Measurements from ENCODE around the gene APP.
A peak's percentile ranks its signal among the peaks of the same experiment; 100 is the strongest.

Gene APP

DNA sequence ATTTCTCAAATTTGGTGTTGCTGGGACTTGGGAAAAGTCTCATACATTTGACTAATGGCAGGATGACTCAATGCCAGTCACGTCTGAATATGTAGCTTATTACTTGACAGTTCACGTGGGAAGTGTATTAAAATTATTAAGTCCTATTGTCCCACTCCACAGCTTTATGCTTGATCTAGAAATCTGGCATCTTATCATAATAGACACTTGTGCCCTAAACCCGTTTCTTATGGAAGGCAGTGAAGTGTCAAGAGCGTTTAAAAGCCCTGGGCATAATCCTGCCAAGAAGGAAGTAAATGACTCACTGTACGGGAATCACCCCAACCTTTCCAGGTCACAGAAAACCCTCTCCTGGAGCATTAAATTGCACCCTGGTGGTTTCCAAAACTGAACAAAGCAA is 207.4 kb downstream of the APP start:
- H3K4me3 ChIP-seq (ENCODE audit: low read length in 2 of 2): no peak overlapping the region
- H3K36me3 ChIP-seq (ENCODE audit: control insufficient read depth in 2 of 2, insufficient read depth in 2 of 2, low read length in 2 of 2): peaks cover 5 to 8% of the 10 kb centered on the region in 2 donors
- H3K27me3 ChIP-seq (ENCODE audit: control insufficient read depth in 2 of 2, insufficient read depth in 2 of 2, low read length in 2 of 2): no peaks in the 10 kb centered on the region
- H3K4me1 ChIP-seq (ENCODE audit: control insufficient read depth in 2 of 2, insufficient read depth in 2 of 2, low read length in 2 of 2): peaks cover 0 to 10% of the 10 kb centered on the region in 2 donors
- no peaks in the 10 kb centered on the region for H3K9me3 ChIP-seq (ENCODE audit: control insufficient read depth in 2 of 2, low read length in 2 of 2)
- peak overlapping the region in 1 of 2 donors; percentile 16 for H3K27ac ChIP-seq (ENCODE audit: low read depth in 2 of 2, low read length in 2 of 2)
- no peak overlapping the region for H3K9ac ChIP-seq (ENCODE audit: low read depth in 1 of 2, low read length in 2 of 2)

- Histone ChIP-seq H3K27me3 (ENCODE audit: control insufficient read depth in 2 of 2, insufficient read depth in 2 of 2, low read length in 2 of 2) (no peaks in the 10 kb centered on the region), H3K9me3 (ENCODE audit: control insufficient read depth in 2 of 2, low read length in 2 of 2) (no peaks in the 10 kb centered on the region), H3K36me3 (ENCODE audit: control insufficient read depth in 2 of 2, insufficient read depth in 2 of 2, low read length in 2 of 2) (peaks cover 9 to 12% of the 10 kb centered on the region in 2 donors), H3K4me3 (ENCODE audit: low read length in 2 of 2) (no peak overlapping the region), H3K9ac (ENCODE audit: low read depth in 1 of 2, low read length in 2 of 2) (no peak overlapping the region), H3K4me1 (ENCODE audit: control insufficient read depth in 2 of 2, insufficient read depth in 2 of 2, low read length in 2 of 2) (peaks cover 0 to 4% of the 10 kb centered on the region in 2 donors), H3K27ac (ENCODE audit: low read depth in 2 of 2, low read length in 2 of 2) (no peak overlapping the region)
Measured at GRCh38 chr21:25961042-25961441, 209.5 kb downstream of the APP start.

- no peak overlapping the region for H3K4me3 ChIP-seq (ENCODE audit: low read length in 2 of 2)
- no peak overlapping the region for H3K9ac ChIP-seq (ENCODE audit: low read depth in 1 of 2, low read length in 2 of 2)
- peaks cover 0 to 4% of the 10 kb centered on the region in 2 donors for H3K4me1 ChIP-seq (ENCODE audit: control insufficient read depth in 2 of 2, insufficient read depth in 2 of 2, low read length in 2 of 2)
- H3K36me3 ChIP-seq (ENCODE audit: control insufficient read depth in 2 of 2, insufficient read depth in 2 of 2, low read length in 2 of 2): peaks cover 12 to 15% of the 10 kb centered on the region in 2 donors
- no peaks in the 10 kb centered on the region for H3K27me3 ChIP-seq (ENCODE audit: control insufficient read depth in 2 of 2, insufficient read depth in 2 of 2, low read length in 2 of 2)
- no peak overlapping the region for H3K27ac ChIP-seq (ENCODE audit: low read depth in 2 of 2, low read length in 2 of 2)
- no peaks in the 10 kb centered on the region for H3K9me3 ChIP-seq (ENCODE audit: control insufficient read depth in 2 of 2, low read length in 2 of 2)
Measured at GRCh38 chr21:25960402-25960801, 210.2 kb downstream of the APP start.

GRCh38 chr21:25959799-25960198 is 210.8 kb downstream of the APP start:
- Histone ChIP-seq H3K9ac (ENCODE audit: low read depth in 1 of 2, low read length in 2 of 2) (no peak overlapping the region), H3K27ac (ENCODE audit: low read depth in 2 of 2, low read length in 2 of 2) (no peak overlapping the region), H3K4me1 (ENCODE audit: control insufficient read depth in 2 of 2, insufficient read depth in 2 of 2, low read length in 2 of 2) (peaks cover 0 to 4% of the 10 kb centered on the region in 2 donors), H3K9me3 (ENCODE audit: control insufficient read depth in 2 of 2, low read length in 2 of 2) (no peaks in the 10 kb centered on the region), H3K27me3 (ENCODE audit: control insufficient read depth in 2 of 2, insufficient read depth in 2 of 2, low read length in 2 of 2) (no peaks in the 10 kb centered on the region), H3K4me3 (ENCODE audit: low read length in 2 of 2) (no peak overlapping the region), H3K36me3 (ENCODE audit: control insufficient read depth in 2 of 2, insufficient read depth in 2 of 2, low read length in 2 of 2) (peaks cover 14 to 18% of the 10 kb centered on the region in 2 donors)

DNA sequence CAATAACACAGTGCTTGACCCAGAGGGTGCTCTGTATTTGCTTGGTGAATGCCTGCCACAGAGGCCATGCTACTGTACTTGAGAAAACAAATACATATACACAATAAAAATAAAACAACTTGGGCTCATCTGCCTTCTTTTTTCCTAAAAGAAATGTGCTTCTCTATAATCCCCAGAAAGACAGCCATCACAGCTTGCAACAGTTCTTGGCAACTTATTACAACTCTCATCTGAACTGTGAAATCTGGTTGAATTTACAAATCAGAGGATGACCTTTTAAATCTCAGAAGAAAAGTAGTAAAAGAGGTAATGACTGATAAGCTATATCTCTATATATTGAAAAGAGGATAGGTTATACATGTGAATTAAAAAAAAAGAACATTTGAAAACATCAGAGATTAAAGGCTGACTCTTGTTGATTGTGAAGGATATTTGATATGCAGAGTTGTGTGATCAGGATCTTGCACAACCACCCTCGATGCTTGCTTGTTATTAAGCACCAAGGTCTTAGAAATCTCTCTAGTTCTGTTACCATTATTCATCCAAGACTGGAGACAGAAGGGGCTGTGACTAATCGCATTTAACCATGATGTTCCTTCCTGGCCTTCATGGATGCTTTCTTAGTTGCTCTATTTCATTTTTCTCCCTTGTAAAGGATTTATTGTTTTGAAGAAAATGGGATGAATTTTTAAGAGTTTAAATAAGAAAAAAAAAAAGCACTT is 213.4 kb downstream of the APP start:
- Histone ChIP-seq H3K4me3 (ENCODE audit: low read length in 2 of 2) (no peak overlapping the region), H3K9me3 (ENCODE audit: control insufficient read depth in 2 of 2, low read length in 2 of 2) (no peaks in the 10 kb centered on the region), H3K36me3 (ENCODE audit: control insufficient read depth in 2 of 2, insufficient read depth in 2 of 2, low read length in 2 of 2) (peaks cover 26 to 40% of the 10 kb centered on the region in 2 donors), H3K27ac (ENCODE audit: low read depth in 2 of 2, low read length in 2 of 2) (no peak overlapping the region), H3K9ac (ENCODE audit: low read depth in 1 of 2, low read length in 2 of 2) (no peak overlapping the region), H3K4me1 (ENCODE audit: control insufficient read depth in 2 of 2, insufficient read depth in 2 of 2, low read length in 2 of 2) (no peaks in the 10 kb centered on the region), H3K27me3 (ENCODE audit: control insufficient read depth in 2 of 2, insufficient read depth in 2 of 2, low read length in 2 of 2) (no peaks in the 10 kb centered on the region)

GRCh38 chr21:25955646-25956045 is 214.9 kb downstream of the APP start:
- Histone ChIP-seq H3K27ac (ENCODE audit: low read depth in 2 of 2, low read length in 2 of 2) (no peak overlapping the region), H3K36me3 (ENCODE audit: control insufficient read depth in 2 of 2, insufficient read depth in 2 of 2, low read length in 2 of 2) (peaks cover 30 to 51% of the 10 kb centered on the region in 2 donors), H3K9me3 (ENCODE audit: control insufficient read depth in 2 of 2, low read length in 2 of 2) (no peaks in the 10 kb centered on the region), H3K9ac (ENCODE audit: low read depth in 1 of 2, low read length in 2 of 2) (no peak overlapping the region), H3K4me1 (ENCODE audit: control insufficient read depth in 2 of 2, insufficient read depth in 2 of 2, low read length in 2 of 2) (peaks cover 0 to 4% of the 10 kb centered on the region in 2 donors), H3K27me3 (ENCODE audit: control insufficient read depth in 2 of 2, insufficient read depth in 2 of 2, low read length in 2 of 2) (no peaks in the 10 kb centered on the region), H3K4me3 (ENCODE audit: low read length in 2 of 2) (no peak overlapping the region)

GRCh38 chr21:25953659-25954058 is 216.9 kb downstream of the APP start:
- H3K4me3 ChIP-seq (ENCODE audit: low read length in 2 of 2): no peak overlapping the region
- H3K9me3 ChIP-seq (ENCODE audit: control insufficient read depth in 2 of 2, low read length in 2 of 2): no peaks in the 10 kb centered on the region
- no peak overlapping the region for H3K9ac ChIP-seq (ENCODE audit: low read depth in 1 of 2, low read length in 2 of 2)
- peaks cover 2 to 14% of the 10 kb centered on the region in 2 donors for H3K4me1 ChIP-seq (ENCODE audit: control insufficient read depth in 2 of 2, insufficient read depth in 2 of 2, low read length in 2 of 2)
- H3K36me3 ChIP-seq (ENCODE audit: control insufficient read depth in 2 of 2, insufficient read depth in 2 of 2, low read length in 2 of 2): peaks cover 25 to 51% of the 10 kb centered on the region in 2 donors
- no peaks in the 10 kb centered on the region for H3K27me3 ChIP-seq (ENCODE audit: control insufficient read depth in 2 of 2, insufficient read depth in 2 of 2, low read length in 2 of 2)
- H3K27ac ChIP-seq (ENCODE audit: low read depth in 2 of 2, low read length in 2 of 2): no peak overlapping the region

DNA sequence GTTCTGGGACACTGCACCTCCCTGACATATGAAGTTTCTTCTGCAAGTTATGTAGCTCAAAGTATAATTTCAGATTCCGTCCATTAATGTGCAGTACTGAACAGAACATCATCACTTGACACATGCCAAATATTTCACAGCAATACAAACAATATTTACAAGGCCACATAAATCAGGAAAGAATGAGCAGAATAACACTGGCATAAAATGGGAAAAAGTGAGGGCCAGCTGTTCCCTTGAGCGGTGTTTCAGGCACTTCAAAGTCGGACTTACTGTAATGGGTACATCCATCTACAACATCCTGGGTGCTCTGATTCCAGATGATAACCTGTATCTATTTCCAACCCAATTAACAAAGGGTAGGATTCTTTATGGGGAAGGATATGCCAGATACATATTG is 217.4 kb downstream of the APP start:
- Histone ChIP-seq H3K36me3 (ENCODE audit: control insufficient read depth in 2 of 2, insufficient read depth in 2 of 2, low read length in 2 of 2) (peaks cover 25 to 51% of the 10 kb centered on the region in 2 donors), H3K27ac (ENCODE audit: low read depth in 2 of 2, low read length in 2 of 2) (no peak overlapping the region)

GRCh38 chr21:25952306-25952705 is 218.3 kb downstream of the APP start:
- Histone ChIP-seq H3K27me3 (ENCODE audit: control insufficient read depth in 2 of 2, insufficient read depth in 2 of 2, low read length in 2 of 2) (no peaks in the 10 kb centered on the region), H3K27ac (ENCODE audit: low read depth in 2 of 2, low read length in 2 of 2) (no peak overlapping the region)

More for the DNA sequence above, 217.4 kb downstream of the APP start:
- Histone ChIP-seq H3K4me1 (ENCODE audit: control insufficient read depth in 2 of 2, insufficient read depth in 2 of 2, low read length in 2 of 2) (peaks cover 2 to 14% of the 10 kb centered on the region in 2 donors), H3K4me3 (ENCODE audit: low read length in 2 of 2) (no peak overlapping the region), H3K9ac (ENCODE audit: low read depth in 1 of 2, low read length in 2 of 2) (no peak overlapping the region), H3K9me3 (ENCODE audit: control insufficient read depth in 2 of 2, low read length in 2 of 2) (no peaks in the 10 kb centered on the region), H3K27me3 (ENCODE audit: control insufficient read depth in 2 of 2, insufficient read depth in 2 of 2, low read length in 2 of 2) (no peaks in the 10 kb centered on the region)

DNA sequence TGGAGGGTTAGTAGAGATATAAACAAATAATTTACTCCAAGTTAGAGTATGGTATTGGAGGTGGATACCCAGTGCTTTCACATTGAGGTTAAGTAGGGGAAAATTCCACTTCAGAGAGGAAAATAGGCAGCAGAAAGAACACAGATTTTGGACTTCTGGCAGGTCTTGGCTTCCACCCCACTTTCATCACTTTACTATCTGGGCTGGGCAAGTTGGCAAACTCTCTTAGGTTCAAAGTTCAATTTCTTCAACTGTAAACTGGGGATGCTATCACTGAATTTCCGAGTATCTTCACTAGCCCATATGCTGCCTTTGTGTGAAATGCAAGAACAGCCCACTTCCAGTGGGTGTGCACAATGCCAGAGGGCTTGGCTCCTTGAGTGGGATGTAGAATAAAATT is 220.9 kb downstream of the APP start:
- Histone ChIP-seq H3K4me3 (ENCODE audit: low read length in 2 of 2) (no peak overlapping the region), H3K9ac (ENCODE audit: low read depth in 1 of 2, low read length in 2 of 2) (no peak overlapping the region), H3K27me3 (ENCODE audit: control insufficient read depth in 2 of 2, insufficient read depth in 2 of 2, low read length in 2 of 2) (no peaks in the 10 kb centered on the region), H3K9me3 (ENCODE audit: control insufficient read depth in 2 of 2, low read length in 2 of 2) (no peaks in the 10 kb centered on the region), H3K27ac (ENCODE audit: low read depth in 2 of 2, low read length in 2 of 2) (peak overlapping the region; percentile 4 to 61), H3K4me1 (ENCODE audit: control insufficient read depth in 2 of 2, insufficient read depth in 2 of 2, low read length in 2 of 2) (peaks cover 2 to 14% of the 10 kb centered on the region in 2 donors), H3K36me3 (ENCODE audit: control insufficient read depth in 2 of 2, insufficient read depth in 2 of 2, low read length in 2 of 2) (peaks cover 21 to 38% of the 10 kb centered on the region in 2 donors)

More at GRCh38 chr21:25952306-25952705, 218.3 kb downstream of the APP start:
- Histone ChIP-seq H3K9ac (ENCODE audit: low read depth in 1 of 2, low read length in 2 of 2) (no peak overlapping the region), H3K9me3 (ENCODE audit: control insufficient read depth in 2 of 2, low read length in 2 of 2) (no peaks in the 10 kb centered on the region), H3K36me3 (ENCODE audit: control insufficient read depth in 2 of 2, insufficient read depth in 2 of 2, low read length in 2 of 2) (peaks cover 25 to 49% of the 10 kb centered on the region in 2 donors), H3K4me3 (ENCODE audit: low read length in 2 of 2) (no peak overlapping the region), H3K4me1 (ENCODE audit: control insufficient read depth in 2 of 2, insufficient read depth in 2 of 2, low read length in 2 of 2) (peaks cover 2 to 14% of the 10 kb centered on the region in 2 donors)

Data from mucosa of rectum (tissue), 2 donors.